ENCODE results near the gene DLG5.

DLG5 gene

DNA sequence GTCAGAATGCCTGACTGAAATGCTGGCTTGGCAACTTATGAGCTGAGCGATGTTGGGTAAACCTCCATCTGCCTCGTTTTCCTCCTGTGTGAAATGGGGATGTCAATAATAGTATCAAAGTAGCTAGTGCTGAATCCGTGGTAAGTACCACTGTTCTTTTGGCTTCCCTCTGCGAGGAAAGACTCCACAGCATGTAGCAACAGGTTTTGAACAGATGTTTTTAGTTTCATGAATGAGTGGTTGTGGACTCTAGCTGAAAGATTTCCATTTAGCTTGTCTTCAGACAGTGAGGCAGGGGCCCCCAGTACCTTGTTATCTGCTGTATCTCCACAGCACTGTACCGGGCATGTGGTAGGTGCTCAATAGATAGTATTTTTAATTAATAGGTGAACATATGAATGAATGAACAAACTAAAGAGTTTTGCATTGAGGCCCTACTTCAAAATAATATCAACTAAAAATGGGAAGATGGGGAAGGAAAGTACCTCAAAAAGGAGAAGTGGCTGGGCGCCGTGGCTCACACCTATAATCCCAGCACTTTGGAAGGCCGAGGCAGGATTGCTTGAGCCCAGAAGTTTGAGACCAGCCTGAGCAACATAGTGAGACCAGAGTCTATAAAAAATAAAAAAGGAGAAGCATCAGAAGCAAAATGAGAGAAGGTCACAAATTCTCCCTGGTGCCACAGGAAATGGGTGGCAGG, 5.6 kb upstream of the DLG5 start:
- no peaks in the 10 kb centered on the region for H3K36me3 ChIP-seq (ENCODE audit: insufficient read depth, low read length)
- no peaks in the 10 kb centered on the region for H4K20me1 ChIP-seq (ENCODE audit: insufficient read depth, low read length, poor library complexity, severe bottlenecking)
- H3K4me3 ChIP-seq (ENCODE audit: low read length, poor library complexity, severe bottlenecking), result no peak overlapping the region
- H2AFZ ChIP-seq (ENCODE audit: low read length), result no peak overlapping the region
- TF ChIP-seq, protein P1, sequence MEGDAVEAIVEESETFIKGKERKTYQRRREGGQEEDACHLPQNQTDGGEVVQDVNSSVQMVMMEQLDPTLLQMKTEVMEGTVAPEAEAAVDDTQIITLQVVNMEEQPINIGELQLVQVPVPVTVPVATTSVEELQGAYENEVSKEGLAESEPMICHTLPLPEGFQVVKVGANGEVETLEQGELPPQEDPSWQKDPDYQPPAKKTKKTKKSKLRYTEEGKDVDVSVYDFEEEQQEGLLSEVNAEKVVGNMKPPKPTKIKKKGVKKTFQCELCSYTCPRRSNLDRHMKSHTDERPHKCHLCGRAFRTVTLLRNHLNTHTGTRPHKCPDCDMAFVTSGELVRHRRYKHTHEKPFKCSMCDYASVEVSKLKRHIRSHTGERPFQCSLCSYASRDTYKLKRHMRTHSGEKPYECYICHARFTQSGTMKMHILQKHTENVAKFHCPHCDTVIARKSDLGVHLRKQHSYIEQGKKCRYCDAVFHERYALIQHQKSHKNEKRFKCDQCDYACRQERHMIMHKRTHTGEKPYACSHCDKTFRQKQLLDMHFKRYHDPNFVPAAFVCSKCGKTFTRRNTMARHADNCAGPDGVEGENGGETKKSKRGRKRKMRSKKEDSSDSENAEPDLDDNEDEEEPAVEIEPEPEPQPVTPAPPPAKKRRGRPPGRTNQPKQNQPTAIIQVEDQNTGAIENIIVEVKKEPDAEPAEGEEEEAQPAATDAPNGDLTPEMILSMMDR (conservative IDR thresholded peaks at IDR 0.05; ENCODE audit: low read length), result no peak
- no peak for TF ChIP-seq EZH2phosphoT487 (IDR thresholded peaks at IDR 0.05; ENCODE audit: borderline replicate concordance)
- H3K4me2 ChIP-seq (ENCODE audit: low read depth, low read length, poor library complexity, severe bottlenecking), result no peak overlapping the region
- H3K9me3 ChIP-seq (ENCODE audit: insufficient read depth, low read depth, low read length), result no peaks in the 10 kb centered on the region
- H3K79me2 ChIP-seq (ENCODE audit: insufficient read depth, low read length), result no peaks in the 10 kb centered on the region
- H3F3A ChIP-seq (ENCODE audit: low read depth), result peaks cover 3% of the 10 kb centered on the region; the same call in 1 of the 2 replicates
- no peaks in the 10 kb centered on the region for H3K27me3 ChIP-seq (ENCODE audit: insufficient read depth, low read length, poor library complexity, severe bottlenecking)
- no peaks in the 10 kb centered on the region for H3K9me2 ChIP-seq (replicated peaks; ENCODE audit: low read depth, low read length)
- no peak overlapping the region for H3K9ac ChIP-seq (ENCODE audit: low read depth, low read length, poor library complexity, severe bottlenecking)
- peaks cover 2% of the 10 kb centered on the region for H3K4me1 ChIP-seq (ENCODE audit: insufficient read depth, low read length, poor library complexity, severe bottlenecking)

- Histone ChIP-seq H3F3A (ENCODE audit: low read depth) (peaks cover 3% of the 10 kb centered on the region; the same call in 1 of the 2 replicates), H3K4me1 (ENCODE audit: insufficient read depth, low read length, poor library complexity, severe bottlenecking) (peaks cover 33% of the 10 kb centered on the region), H3K79me2 (ENCODE audit: insufficient read depth, low read length) (peaks cover 37% of the 10 kb centered on the region), H3K9ac (ENCODE audit: low read depth, low read length, poor library complexity, severe bottlenecking) (peak overlapping the region; percentile 50), H2AFZ (ENCODE audit: low read length) (peak overlapping the region; percentile 62; the same call in 1 of the 2 replicates), H4K20me1 (ENCODE audit: insufficient read depth, low read length, poor library complexity, severe bottlenecking) (peaks cover 24% of the 10 kb centered on the region), H3K4me3 (ENCODE audit: low read length, poor library complexity, severe bottlenecking) (peak overlapping the region; percentile 83), H3K9me2 (replicated peaks; ENCODE audit: low read depth, low read length) (no peaks in the 10 kb centered on the region), H3K4me2 (ENCODE audit: low read depth, low read length, poor library complexity, severe bottlenecking) (peak overlapping the region; percentile 72), H3K36me3 (ENCODE audit: insufficient read depth, low read length) (no peaks in the 10 kb centered on the region), H3K9me3 (ENCODE audit: insufficient read depth, low read depth, low read length) (no peaks in the 10 kb centered on the region), H3K27me3 (ENCODE audit: insufficient read depth, low read length, poor library complexity, severe bottlenecking) (no peaks in the 10 kb centered on the region)
- TF ChIP-seq, protein P1 (conservative IDR thresholded peaks at IDR 0.05; ENCODE audit: low read length), result no peak
- TF ChIP-seq EZH2phosphoT487 (IDR thresholded peaks at IDR 0.05; ENCODE audit: borderline replicate concordance), result no peak
These were observed 1.1 kb upstream of the DLG5 start for GRCh38 chr10:77927402-77928246.

DNA sequence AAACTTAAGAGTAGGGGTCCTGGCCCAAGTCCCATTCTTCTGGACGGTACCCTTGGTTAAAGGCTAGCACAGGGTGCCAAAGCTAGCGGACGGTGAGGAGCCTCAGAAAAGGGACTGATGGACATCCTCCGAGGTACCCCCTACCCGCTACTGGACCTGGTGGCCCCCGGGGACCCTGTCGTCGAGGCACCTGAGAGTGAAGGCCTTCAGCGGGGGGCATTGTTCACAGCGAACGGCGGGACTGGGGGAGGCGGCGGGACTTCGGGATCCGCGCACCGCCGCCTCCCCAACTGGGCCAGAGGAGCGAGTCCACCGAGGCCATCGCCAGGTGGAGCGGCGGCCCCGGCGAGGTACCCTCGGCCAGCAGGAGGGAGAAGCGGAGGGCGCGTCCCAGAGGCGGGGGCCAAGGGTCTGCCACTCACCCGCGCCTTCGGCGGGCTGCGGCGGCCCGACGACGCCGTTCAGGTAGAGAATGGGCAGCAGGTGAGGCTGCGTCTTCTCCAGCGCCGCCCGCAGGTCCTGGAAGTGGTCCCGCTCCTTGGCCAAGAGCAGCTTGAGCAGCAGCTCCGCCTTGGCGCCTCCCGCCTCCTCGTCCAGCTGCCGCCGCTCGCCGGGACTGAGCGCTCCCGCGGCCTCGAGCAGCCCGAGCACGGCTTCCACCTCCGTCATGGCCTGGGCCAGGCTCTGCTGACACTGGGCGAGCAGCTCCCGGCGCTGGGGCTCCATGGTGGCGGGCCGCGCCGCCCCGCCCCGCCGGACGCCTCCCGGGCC, 575 bp downstream of the DLG5 start:
- H3K4me1 ChIP-seq (ENCODE audit: insufficient read depth, low read length, poor library complexity, severe bottlenecking), result peaks cover 45% of the 10 kb centered on the region
- no peaks in the 10 kb centered on the region for H3K36me3 ChIP-seq (ENCODE audit: insufficient read depth, low read length)
- TF ChIP-seq, protein P1 (conservative IDR thresholded peaks at IDR 0.05; ENCODE audit: low read length), result no peak
- H3F3A ChIP-seq (ENCODE audit: low read depth), result peaks cover 3% of the 10 kb centered on the region; the same call in 1 of the 2 replicates
- H3K4me3 ChIP-seq (ENCODE audit: low read length, poor library complexity, severe bottlenecking), result peak overlapping the region; percentile 83
- peaks cover 53% of the 10 kb centered on the region for H3K79me2 ChIP-seq (ENCODE audit: insufficient read depth, low read length)
- H4K20me1 ChIP-seq (ENCODE audit: insufficient read depth, low read length, poor library complexity, severe bottlenecking), result peaks cover 32% of the 10 kb centered on the region
- peak overlapping the region; percentile 72 for H3K9ac ChIP-seq (ENCODE audit: low read depth, low read length, poor library complexity, severe bottlenecking)
- H3K4me2 ChIP-seq (ENCODE audit: low read depth, low read length, poor library complexity, severe bottlenecking), result peak overlapping the region; percentile 92
- no peaks in the 10 kb centered on the region for H3K9me3 ChIP-seq (ENCODE audit: insufficient read depth, low read depth, low read length)
- H3K9me2 ChIP-seq (replicated peaks; ENCODE audit: low read depth, low read length), result no peaks in the 10 kb centered on the region
- no peaks in the 10 kb centered on the region for H3K27me3 ChIP-seq (ENCODE audit: insufficient read depth, low read length, poor library complexity, severe bottlenecking)
- H2AFZ ChIP-seq (ENCODE audit: low read length), result peak overlapping the region; percentile 78; the same call in 1 of the 2 replicates

Data from Loucy (cell line).